HFFc6 (cell line): ENCODE results near the gene ZNF142. TPM values are rescaled to one million over a fixed set of nuclear protein-coding genes. Genes with fewer than 3 reads are reported as not detected.

Experiments
- DNase-seq: peaks from one replicate; pipeline ENCODE4 v3.0.0-alpha.2; 2018
- H3K27ac Mint-ChIP-seq: 2 replicates; pipeline ENCODE4 v1.8.0; 2020; ENCODE audit warnings: mild to moderate bottlenecking, mixed read lengths
- H3K27me3 Mint-ChIP-seq: 2 replicates; pipeline ENCODE4 v1.8.0; 2021; ENCODE audit warnings: mild to moderate bottlenecking, moderate library complexity, mixed read lengths; ENCODE audit not compliant: insufficient read depth
- H3K36me3 Mint-ChIP-seq: 2 replicates; pipeline ENCODE4 v1.8.0; 2021; ENCODE audit warnings: low read depth, mixed read lengths
- H3K4me1 Mint-ChIP-seq: 2 replicates; pipeline ENCODE4 v1.8.0; 2020; ENCODE audit warnings: low read depth, mixed read lengths
- H3K4me3 Mint-ChIP-seq: 2 replicates; pipeline ENCODE4 v1.8.0; 2020; ENCODE audit warnings: mild to moderate bottlenecking, moderate library complexity, mixed read lengths
- H3K9me3 Mint-ChIP-seq: 2 replicates; pipeline ENCODE4 v1.8.0; 2020; ENCODE audit warnings: mild to moderate bottlenecking, mixed read lengths
- long read RNA-seq: library from polyadenylated mRNA; unstranded; transcript quantifications from one replicate; pipeline ENCODE4 v2.0.0, GENCODE V29; 2019
- total RNA-seq, 6 experiments: library from RNA; stranded (reverse); fragmentation: NEBNext Ultra II Directional; extraction: Animal tissue kit (Norgen Biotek cat#: 25700); gene quantifications; 2 replicates in 1 of 6; 3 replicates in 5 of 6; pipeline ENCODE4 v1.2.3, GENCODE V29; 2021
- TF ChIP-seq, protein P1 (sequence below): fragments of 200-600 bp; sonication (generic); IDR thresholded peaks from 2 replicates; pipeline ENCODE4 v1.5.0; 2021; ENCODE audit warnings: antibody characterized with exemption, mild to moderate bottlenecking

ZNF142 gene, protein sequence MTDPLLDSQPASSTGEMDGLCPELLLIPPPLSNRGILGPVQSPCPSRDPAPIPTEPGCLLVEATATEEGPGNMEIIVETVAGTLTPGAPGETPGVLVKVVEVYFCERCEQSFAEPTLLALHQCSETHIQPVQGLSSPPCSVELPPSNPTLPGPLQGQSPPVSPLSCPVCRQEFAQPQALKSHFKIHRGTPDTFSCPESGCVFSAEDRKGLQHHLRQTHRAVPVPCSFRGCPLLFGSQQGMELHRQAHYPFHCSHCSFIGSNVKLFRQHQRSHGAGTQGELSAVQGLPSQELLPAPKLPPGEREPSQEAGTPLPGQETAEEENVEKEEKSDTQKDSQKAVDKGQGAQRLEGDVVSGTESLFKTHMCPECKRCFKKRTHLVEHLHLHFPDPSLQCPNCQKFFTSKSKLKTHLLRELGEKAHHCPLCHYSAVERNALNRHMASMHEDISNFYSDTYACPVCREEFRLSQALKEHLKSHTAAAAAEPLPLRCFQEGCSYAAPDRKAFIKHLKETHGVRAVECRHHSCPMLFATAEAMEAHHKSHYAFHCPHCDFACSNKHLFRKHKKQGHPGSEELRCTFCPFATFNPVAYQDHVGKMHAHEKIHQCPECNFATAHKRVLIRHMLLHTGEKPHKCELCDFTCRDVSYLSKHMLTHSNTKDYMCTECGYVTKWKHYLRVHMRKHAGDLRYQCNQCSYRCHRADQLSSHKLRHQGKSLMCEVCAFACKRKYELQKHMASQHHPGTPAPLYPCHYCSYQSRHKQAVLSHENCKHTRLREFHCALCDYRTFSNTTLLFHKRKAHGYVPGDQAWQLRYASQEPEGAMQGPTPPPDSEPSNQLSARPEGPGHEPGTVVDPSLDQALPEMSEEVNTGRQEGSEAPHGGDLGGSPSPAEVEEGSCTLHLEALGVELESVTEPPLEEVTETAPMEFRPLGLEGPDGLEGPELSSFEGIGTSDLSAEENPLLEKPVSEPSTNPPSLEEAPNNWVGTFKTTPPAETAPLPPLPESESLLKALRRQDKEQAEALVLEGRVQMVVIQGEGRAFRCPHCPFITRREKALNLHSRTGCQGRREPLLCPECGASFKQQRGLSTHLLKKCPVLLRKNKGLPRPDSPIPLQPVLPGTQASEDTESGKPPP (N-terminal part only)
- 10 to 100 TPM; 21.2 to 24.9 (median 23.5) TPM for total RNA-seq
- long read RNA-seq, partial matches to known transcripts, result 1 of 3 reads
- long read RNA-seq, other reads (novel, unspliced or antisense), result 1 of 3 reads

- peak; percentile 85 for DNase-seq
- Mint-ChIP-seq H3K27me3 (peaks cover 2% of the 10 kb centered on the region; the same call in 1 of the 2 replicates), H3K36me3 (peaks cover 17% of the 10 kb centered on the region), H3K9me3 (no peaks in the 10 kb centered on the region), H3K4me3 (peak within 1 kb of the TSS; percentile 96), H3K4me1 (peaks cover 28% of the 10 kb centered on the region), H3K27ac (peak within 1 kb of the TSS; percentile 67)
- TF ChIP-seq, protein P1, sequence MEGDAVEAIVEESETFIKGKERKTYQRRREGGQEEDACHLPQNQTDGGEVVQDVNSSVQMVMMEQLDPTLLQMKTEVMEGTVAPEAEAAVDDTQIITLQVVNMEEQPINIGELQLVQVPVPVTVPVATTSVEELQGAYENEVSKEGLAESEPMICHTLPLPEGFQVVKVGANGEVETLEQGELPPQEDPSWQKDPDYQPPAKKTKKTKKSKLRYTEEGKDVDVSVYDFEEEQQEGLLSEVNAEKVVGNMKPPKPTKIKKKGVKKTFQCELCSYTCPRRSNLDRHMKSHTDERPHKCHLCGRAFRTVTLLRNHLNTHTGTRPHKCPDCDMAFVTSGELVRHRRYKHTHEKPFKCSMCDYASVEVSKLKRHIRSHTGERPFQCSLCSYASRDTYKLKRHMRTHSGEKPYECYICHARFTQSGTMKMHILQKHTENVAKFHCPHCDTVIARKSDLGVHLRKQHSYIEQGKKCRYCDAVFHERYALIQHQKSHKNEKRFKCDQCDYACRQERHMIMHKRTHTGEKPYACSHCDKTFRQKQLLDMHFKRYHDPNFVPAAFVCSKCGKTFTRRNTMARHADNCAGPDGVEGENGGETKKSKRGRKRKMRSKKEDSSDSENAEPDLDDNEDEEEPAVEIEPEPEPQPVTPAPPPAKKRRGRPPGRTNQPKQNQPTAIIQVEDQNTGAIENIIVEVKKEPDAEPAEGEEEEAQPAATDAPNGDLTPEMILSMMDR, result no peak
These were observed at the start of gene ZNF142, which contains the start of gene BCS1L for GRCh38 chr2:218659258-218659987. Gene ZNF142, minus strand, starts transcription at chr2:218659623. Its CDS starts 3,194 bp downstream, at chr2:218656429. Gene BCS1L, plus strand, starts transcription at chr2:218659683. Its CDS starts 1,305 bp downstream, at chr2:218660988.

DNA sequence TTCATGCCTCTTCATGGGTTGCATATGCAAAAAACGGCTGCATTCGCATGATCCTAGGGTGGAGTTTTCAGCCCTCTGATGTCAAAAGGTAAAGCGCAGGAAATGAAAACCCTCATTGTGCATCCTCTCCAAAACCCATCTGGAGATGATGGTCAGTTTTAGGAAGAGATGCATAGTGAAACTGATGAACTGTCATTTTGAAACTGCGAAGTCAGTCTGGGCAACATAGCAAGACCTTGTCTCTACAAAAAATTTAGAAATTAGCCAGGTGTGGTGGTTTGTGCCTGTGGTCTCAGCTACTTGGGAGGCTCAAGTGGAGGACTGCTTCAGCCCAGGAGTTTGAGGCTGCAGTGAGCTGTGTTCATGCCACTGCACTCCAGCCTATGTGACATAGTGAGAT lies 48.7 kb upstream of the ZNF142 start:
- Mint-ChIP-seq H3K4me3 (no peak overlapping the region), H3K9me3 (no peaks in the 10 kb centered on the region)

DNA sequence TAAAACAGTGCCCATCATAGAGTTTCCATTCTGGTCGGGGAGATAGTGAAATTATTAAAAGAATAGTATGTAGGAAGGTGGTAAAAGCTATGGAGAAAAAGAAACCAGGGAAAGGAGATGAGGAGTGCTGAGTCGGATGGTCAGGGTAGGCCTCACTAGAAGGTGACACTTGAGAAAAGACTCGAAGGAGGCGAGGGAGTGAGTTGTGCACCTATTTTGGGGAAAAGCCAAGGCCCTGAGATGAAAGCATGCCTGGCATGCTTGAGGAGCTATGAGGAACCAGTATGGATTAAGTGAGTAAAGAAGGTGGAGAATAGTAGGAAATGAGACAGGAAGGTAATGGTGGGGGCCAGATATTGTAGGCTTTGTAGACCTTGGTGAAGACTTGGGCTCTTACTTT lies 43.9 kb upstream of the ZNF142 start:
- peaks cover 10% of the 10 kb centered on the region; the same call in 1 of the 2 replicates for H3K36me3 Mint-ChIP-seq
- no peak overlapping the region for H3K27ac Mint-ChIP-seq
- H3K4me1 Mint-ChIP-seq, result peaks cover 7% of the 10 kb centered on the region
- DNase-seq, result no peak
- no peaks in the 10 kb centered on the region for H3K9me3 Mint-ChIP-seq
- no peaks in the 10 kb centered on the region for H3K27me3 Mint-ChIP-seq
- TF ChIP-seq, protein P1, result no peak
- H3K4me3 Mint-ChIP-seq, result no peak overlapping the region

More for the DNA sequence above, 48.7 kb upstream of the ZNF142 start:
- DNase-seq, result no peak
- TF ChIP-seq, protein P1, result no peak
- H3K36me3 Mint-ChIP-seq, result no peaks in the 10 kb centered on the region
- H3K27ac Mint-ChIP-seq, result no peak overlapping the region
- peaks cover 16% of the 10 kb centered on the region for H3K4me1 Mint-ChIP-seq
- no peaks in the 10 kb centered on the region for H3K27me3 Mint-ChIP-seq

DNA sequence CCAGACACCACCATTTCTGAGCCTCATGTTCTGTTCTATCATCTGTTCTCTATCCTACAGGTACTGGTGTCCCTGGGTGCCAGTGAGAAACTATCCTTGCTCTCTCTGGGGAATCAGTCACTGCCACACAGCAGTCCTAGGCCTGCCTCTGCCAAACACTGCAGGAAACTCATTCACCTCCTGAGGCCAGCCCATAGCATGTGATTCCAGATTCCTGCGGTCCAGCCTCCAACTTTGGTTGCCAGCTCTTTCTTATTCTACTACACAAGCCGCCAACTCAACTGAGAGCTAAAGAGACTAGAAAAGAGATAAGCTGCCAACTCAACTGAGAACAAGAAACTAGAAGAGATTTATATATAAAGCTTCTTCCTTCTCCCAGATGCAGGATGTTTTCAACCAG lies 42.4 kb upstream of the ZNF142 start:
- Mint-ChIP-seq H3K27ac (no peak overlapping the region), H3K27me3 (no peaks in the 10 kb centered on the region), H3K36me3 (peaks cover 10% of the 10 kb centered on the region; the same call in 1 of the 2 replicates), H3K4me3 (no peak overlapping the region), H3K4me1 (peaks cover 7% of the 10 kb centered on the region), H3K9me3 (no peaks in the 10 kb centered on the region)
- TF ChIP-seq, protein P1, result no peak
- DNase-seq, result no peak
